Stimulated activated CD4-positive, alpha-beta T cell treated with anti-CD3 and anti-CD28 coated beads, Interleukin-1b, Interleukin-23, amount 100 ng/mL, for 24 hours (primary cell): ENCODE results near the gene UVSSA.

Experiments
- DNase-seq, 4 experiments: peaks; one replicate each; pipeline ENCODE4 v3.0.0-alpha.2; 2020; ENCODE audit warnings: low read depth in 4 of 4, low spot score in 1 of 4

UVSSA gene

GRCh38 chr4:1404573-1405253, 57.7 kb downstream of the UVSSA start:
- no peak for DNase-seq

- DNase-seq, result no peak
Measured at GRCh38 chr4:1405254-1405635, 58.2 kb downstream of the UVSSA start.

- no peak for DNase-seq
Measured at GRCh38 chr4:1405636-1406393, 58.8 kb downstream of the UVSSA start.

GRCh38 chr4:1406394-1406980, 59.5 kb downstream of the UVSSA start, which contains the start of gene NKX1-1:
Gene NKX1-1, minus strand, starts transcription at chr4:1406442. Its CDS starts 0 bp downstream, at chr4:1406442.
- no peak for DNase-seq

GRCh38 chr4:1406981-1407656, 60.1 kb downstream of the UVSSA start:
- no peak for DNase-seq

- no peak for DNase-seq
Measured at GRCh38 chr4:1407657-1408333, 60.8 kb downstream of the UVSSA start.

- DNase-seq, result no peak
Measured at GRCh38 chr4:1408418-1408817, 61.4 kb downstream of the UVSSA start.

GRCh38 chr4:1409079-1409478, 62.1 kb downstream of the UVSSA start:
- no peak for DNase-seq

- no peak for DNase-seq
Measured at GRCh38 chr4:1409491-1410425, 62.8 kb downstream of the UVSSA start.

GRCh38 chr4:1410491-1411325, 63.7 kb downstream of the UVSSA start:
- peak in 3 of 4 experiments; percentile 23 to 35 (median 31) for DNase-seq

GRCh38 chr4:1411436-1412375, 64.7 kb downstream of the UVSSA start:
- no peak for DNase-seq

- no peak for DNase-seq
Measured at GRCh38 chr4:1412376-1413203, 65.6 kb downstream of the UVSSA start.

- DNase-seq, result no peak
Measured at GRCh38 chr4:1413204-1413663, 66.2 kb downstream of the UVSSA start.

- no peak for DNase-seq
Measured at GRCh38 chr4:1413687-1414479, 66.9 kb downstream of the UVSSA start.

GRCh38 chr4:1414831-1415680, 68.0 kb downstream of the UVSSA start:
- DNase-seq, result no peak
